Iris pigment epithelial cell (primary cell): Measurements from ENCODE around the gene TMPRSS12.
"Not testable (repeated sequence)": the region's sequence is repeated elsewhere in the genome, so short reads cannot be mapped to it uniquely, and the experiment has no call there.

Experiments
- DNase-seq: peaks from one replicate; pipeline ENCODE4 v3.0.0-alpha.2; 2011; ENCODE audit warnings: low read depth

The TMPRSS12 gene

GRCh38 chr12:50859621-50860310, 17.0 kb downstream of the TMPRSS12 start:
- DNase-seq = no peak

- peak; percentile 25 for DNase-seq
Observed at GRCh38 chr12:50862316-50862715, 19.6 kb downstream of the TMPRSS12 start.

- DNase-seq = no peak
Observed at GRCh38 chr12:50865266-50865665, 22.5 kb downstream of the TMPRSS12 start.

- not testable (repeated sequence) for DNase-seq
Observed at GRCh38 chr12:50868881-50869280, 26.2 kb downstream of the TMPRSS12 start.

GRCh38 chr12:50882563-50882962, 39.8 kb downstream of the TMPRSS12 start:
- DNase-seq = no peak

- no peak for DNase-seq
Observed at GRCh38 chr12:50887191-50887590, 44.5 kb downstream of the TMPRSS12 start.

- DNase-seq = no peak
Observed at GRCh38 chr12:50888666-50889065, 45.9 kb downstream of the TMPRSS12 start.

GRCh38 chr12:50894241-50894640, 51.5 kb downstream of the TMPRSS12 start:
- DNase-seq = no peak

GRCh38 chr12:50901685-50902113, 59.0 kb downstream of the TMPRSS12 start:
- no peak for DNase-seq

GRCh38 chr12:50908479-50908878, 65.8 kb downstream of the TMPRSS12 start:
- DNase-seq = not testable (repeated sequence)

GRCh38 chr12:50912361-50912760, 69.6 kb downstream of the TMPRSS12 start:
- DNase-seq = not testable (repeated sequence)

- DNase-seq = no peak
Observed at GRCh38 chr12:50913224-50913623, 70.5 kb downstream of the TMPRSS12 start.

GRCh38 chr12:50914872-50915484, 72.3 kb downstream of the TMPRSS12 start:
- DNase-seq = no peak

GRCh38 chr12:50916292-50916691, 73.6 kb downstream of the TMPRSS12 start:
- DNase-seq = no peak

GRCh38 chr12:50918584-50919316, 76.0 kb downstream of the TMPRSS12 start:
- DNase-seq = no peak

- DNase-seq = peak; percentile 54
Observed at GRCh38 chr12:50922820-50923219, 80.1 kb downstream of the TMPRSS12 start.

- no peak for DNase-seq
Observed at GRCh38 chr12:50923361-50924130, 80.8 kb downstream of the TMPRSS12 start.

GRCh38 chr12:50924131-50924438, 81.4 kb downstream of the TMPRSS12 start:
- no peak for DNase-seq

GRCh38 chr12:50924439-50925341, 82.0 kb downstream of the TMPRSS12 start:
- DNase-seq = peak; percentile 95

GRCh38 chr12:50925342-50925651, 82.6 kb downstream of the TMPRSS12 start:
- no peak for DNase-seq

GRCh38 chr12:50925920-50926319, 83.2 kb downstream of the TMPRSS12 start:
- no peak for DNase-seq

- DNase-seq = no peak
Observed at GRCh38 chr12:50926415-50926814, 83.7 kb downstream of the TMPRSS12 start.
